Nephron (organoid): Measurements from ENCODE around the gene PKIB.
A peak's percentile ranks its signal among the peaks of the same experiment; 100 is the strongest.
"Not testable (repeated sequence)": the region's sequence is repeated elsewhere in the genome, so short reads cannot be mapped to it uniquely, and the experiment has no call there.

ENCODE experiments used
- H3K27ac Mint-ChIP-seq, 3 experiments: 2 replicates each; pipeline ENCODE4 v1.8.0; 2020; ENCODE audit warnings: mixed read lengths in 3 of 3, mild to moderate bottlenecking in 2 of 3, moderate library complexity in 1 of 3
- H3K27me3 Mint-ChIP-seq: 2 replicates; pipeline ENCODE4 v1.8.0; 2021; ENCODE audit warnings: low read depth, mild to moderate bottlenecking, moderate library complexity, mixed read lengths
- H3K36me3 Mint-ChIP-seq: 2 replicates; pipeline ENCODE4 v1.8.0; 2020; ENCODE audit warnings: low read depth, mixed read lengths
- H3K4me1 Mint-ChIP-seq: 2 replicates; pipeline ENCODE4 v1.8.0; 2020; ENCODE audit warnings: mixed read lengths
- H3K4me3 Mint-ChIP-seq, 3 experiments: 2 replicates each; pipeline ENCODE4 v1.8.0; 2020; ENCODE audit warnings: mild to moderate bottlenecking in 3 of 3, mixed read lengths in 3 of 3, moderate library complexity in 2 of 3
- H3K9me3 Mint-ChIP-seq: 2 replicates; pipeline ENCODE4 v1.8.0; 2020; ENCODE audit warnings: mixed read lengths
- CTCF ChIP-seq, 3 experiments: fragments of 200-600 bp; sonication (generic); IDR thresholded peaks; one replicate each; pipeline ENCODE4 v1.5.0; 2021; ENCODE audit warnings: antibody characterized with exemption in 3 of 3; ENCODE audit not compliant: unreplicated experiment in 3 of 3

Gene PKIB

GRCh38 chr6:122736616-122737015, 126.4 kb downstream of the PKIB start:
- Mint-ChIP-seq H3K4me1 (peaks cover 23% of the 10 kb centered on the region), H3K27me3 (no peaks in the 10 kb centered on the region), H3K27ac (peak overlapping the region in 1 of 3 experiments; percentile 14), H3K36me3 (no peaks in the 10 kb centered on the region), H3K9me3 (no peaks in the 10 kb centered on the region), H3K4me3 (no peak overlapping the region)
- TF ChIP-seq CTCF (IDR thresholded peaks at IDR 0.05; ENCODE audit: unreplicated experiment in 3 of 3) = no peak

- TF ChIP-seq CTCF (IDR thresholded peaks at IDR 0.05; ENCODE audit: unreplicated experiment in 3 of 3) = no peak
- no peak overlapping the region for H3K4me3 Mint-ChIP-seq
- no peak overlapping the region for H3K27ac Mint-ChIP-seq
- no peaks in the 10 kb centered on the region for H3K27me3 Mint-ChIP-seq
- H3K4me1 Mint-ChIP-seq = peaks cover 20% of the 10 kb centered on the region
- no peaks in the 10 kb centered on the region for H3K9me3 Mint-ChIP-seq
- no peaks in the 10 kb centered on the region for H3K36me3 Mint-ChIP-seq
These were observed 129.9 kb downstream of the PKIB start for GRCh38 chr6:122740091-122740490.

GRCh38 chr6:122740936-122741335, 130.7 kb downstream of the PKIB start:
- no peak for TF ChIP-seq CTCF (IDR thresholded peaks at IDR 0.05; ENCODE audit: unreplicated experiment in 3 of 3)
- Mint-ChIP-seq H3K36me3 (no peaks in the 10 kb centered on the region), H3K27me3 (no peaks in the 10 kb centered on the region), H3K9me3 (no peaks in the 10 kb centered on the region), H3K4me1 (peaks cover 12% of the 10 kb centered on the region), H3K27ac (no peak overlapping the region), H3K4me3 (no peak overlapping the region)

- not testable (repeated sequence) for H3K36me3 Mint-ChIP-seq, H3K9me3 Mint-ChIP-seq, H3K27me3 Mint-ChIP-seq, H3K27ac Mint-ChIP-seq, H3K4me3 Mint-ChIP-seq, H3K4me1 Mint-ChIP-seq
- peak in 2 of 3 experiments; percentile 30 to 31 for TF ChIP-seq CTCF (IDR thresholded peaks at IDR 0.05; ENCODE audit: unreplicated experiment in 3 of 3)
These were observed 134.0 kb downstream of the PKIB start for GRCh38 chr6:122744247-122744646.

GRCh38 chr6:122744856-122745255, 134.7 kb downstream of the PKIB start:
- not testable (repeated sequence) for H3K4me3 Mint-ChIP-seq, H3K9me3 Mint-ChIP-seq, H3K27ac Mint-ChIP-seq, H3K4me1 Mint-ChIP-seq, H3K36me3 Mint-ChIP-seq, H3K27me3 Mint-ChIP-seq

- H3K9me3 Mint-ChIP-seq = peaks cover 8% of the 10 kb centered on the region
- peaks cover 5% of the 10 kb centered on the region for H3K27me3 Mint-ChIP-seq
These were observed 136.5 kb downstream of the PKIB start for GRCh38 chr6:122746688-122747087.

More at GRCh38 chr6:122746688-122747087, 136.5 kb downstream of the PKIB start:
- Mint-ChIP-seq H3K4me3 (no peak overlapping the region), H3K4me1 (peaks cover 18% of the 10 kb centered on the region), H3K27ac (no peak overlapping the region), H3K36me3 (no peaks in the 10 kb centered on the region)
- no peak for TF ChIP-seq CTCF (IDR thresholded peaks at IDR 0.05; ENCODE audit: unreplicated experiment in 3 of 3)
